H9 (cell line): ENCODE data around the gene NGFR. TPM values are rescaled to one million over a fixed set of nuclear protein-coding genes. Genes with fewer than 3 reads are reported as not detected.

Source experiments
- DNase-seq: peaks from one replicate; pipeline ENCODE4 v3.0.0-alpha.2; 2017
- H2AFZ ChIP-seq: one replicate; pipeline ENCODE4 v1.6.1; 2013; ENCODE audit warnings: mild to moderate bottlenecking, low read length, control low read depth, moderate library complexity
- H2AK5ac ChIP-seq: 2 replicates; pipeline ENCODE4 v1.6.1; 2013; ENCODE audit warnings: low read length, control low read depth, mixed read lengths; ENCODE audit not compliant: insufficient read length
- H2BK120ac ChIP-seq: one replicate; pipeline ENCODE4 v1.6.1; 2013; ENCODE audit warnings: low read depth, mild to moderate bottlenecking, low read length, control low read depth, inconsistent platforms; ENCODE audit not compliant: poor library complexity, severe bottlenecking
- H2BK12ac ChIP-seq: 2 replicates; pipeline ENCODE4 v1.6.1; 2013; ENCODE audit warnings: low read length, control low read depth, mixed read lengths, low read depth; ENCODE audit not compliant: insufficient read length
- H2BK15ac ChIP-seq: 2 replicates; pipeline ENCODE4 v1.6.1; 2013; ENCODE audit warnings: low read depth, low read length, control low read depth
- H2BK20ac ChIP-seq: one replicate; pipeline ENCODE4 v1.6.1; 2013; ENCODE audit warnings: low read depth, mild to moderate bottlenecking, low read length, control low read depth, inconsistent platforms; ENCODE audit not compliant: poor library complexity, severe bottlenecking
- H2BK5ac ChIP-seq: 2 replicates; pipeline ENCODE4 v1.6.1; 2013; ENCODE audit warnings: low read length, control low read depth, mixed read lengths; ENCODE audit not compliant: insufficient read length
- H3K14ac ChIP-seq: 2 replicates; pipeline ENCODE4 v1.6.1; 2013; ENCODE audit warnings: low read length, control low read depth; ENCODE audit not compliant: insufficient read depth
- H3K18ac ChIP-seq: 2 replicates; pipeline ENCODE4 v1.6.1; 2013; ENCODE audit warnings: low read depth, mild to moderate bottlenecking, mixed read lengths, low read length, control low read depth; ENCODE audit not compliant: insufficient read length
- H3K23ac ChIP-seq: 2 replicates; pipeline ENCODE4 v1.6.1; 2013; ENCODE audit warnings: low read length, control low read depth, mixed read lengths, low read depth; ENCODE audit not compliant: insufficient read length
- H3K23me2 ChIP-seq: 2 replicates; pipeline ENCODE4 v1.6.1; 2013; ENCODE audit warnings: low read depth, mild to moderate bottlenecking, mixed read lengths, low read length, control low read depth; ENCODE audit not compliant: insufficient read length, poor library complexity, severe bottlenecking
- H3K27ac ChIP-seq: 2 replicates; pipeline ENCODE4 v1.5.1; 2013; ENCODE audit warnings: low read length, control low read depth, mixed read lengths, low read depth; ENCODE audit not compliant: insufficient read length
- H3K27me3 ChIP-seq: 2 replicates; pipeline ENCODE4 v1.6.1; 2013; ENCODE audit warnings: low read length, control low read depth, inconsistent platforms; ENCODE audit not compliant: insufficient read depth
- H3K4ac ChIP-seq: 2 replicates; pipeline ENCODE4 v1.6.1; 2013; ENCODE audit warnings: low read depth, mild to moderate bottlenecking, control low read depth, inconsistent platforms, low read length, moderate library complexity
- H3K4me1 ChIP-seq: 2 replicates; pipeline ENCODE4 v1.6.1; 2013; ENCODE audit warnings: low read length, control low read depth, inconsistent platforms; ENCODE audit not compliant: insufficient read depth
- H3K4me2 ChIP-seq: 2 replicates; pipeline ENCODE4 v1.6.1; 2013; ENCODE audit warnings: low read length, control low read depth, mixed read lengths; ENCODE audit not compliant: insufficient read length, insufficient read depth
- H3K56ac ChIP-seq: 2 replicates; pipeline ENCODE4 v1.6.1; 2013; ENCODE audit warnings: low read depth, mild to moderate bottlenecking, mixed read lengths, low read length, control low read depth; ENCODE audit not compliant: insufficient read length
- H3K79me1 ChIP-seq: 2 replicates; pipeline ENCODE4 v1.6.1; 2013; ENCODE audit warnings: low read depth, mild to moderate bottlenecking, moderate library complexity, low read length, control low read depth, inconsistent platforms; ENCODE audit not compliant: insufficient read depth, poor library complexity, severe bottlenecking
- H3K79me2 ChIP-seq: 2 replicates; pipeline ENCODE4 v1.6.1; 2013; ENCODE audit warnings: low read length, control low read depth, inconsistent platforms; ENCODE audit not compliant: insufficient read depth
- H3K9ac ChIP-seq: 2 replicates; pipeline ENCODE4 v1.6.1; 2013; ENCODE audit warnings: low read length, control low read depth, mixed read lengths; ENCODE audit not compliant: insufficient read length; ENCODE audit errors: extremely low read depth
- H3K9me3 ChIP-seq: one replicate; pipeline ENCODE4 v1.6.1; 2013; ENCODE audit warnings: low read depth, low read length, inconsistent platforms; ENCODE audit not compliant: control insufficient read depth
- H3T11ph ChIP-seq: one replicate; pipeline ENCODE4 v1.6.1; 2013; ENCODE audit warnings: mild to moderate bottlenecking, low read length, control low read depth, inconsistent platforms
- H4K20me1 ChIP-seq: one replicate; pipeline ENCODE4 v1.6.1; 2013; ENCODE audit not compliant: control insufficient read depth, insufficient read length, insufficient read depth
- H4K5ac ChIP-seq: 2 replicates; pipeline ENCODE4 v1.6.1; 2013; ENCODE audit warnings: low read depth, mild to moderate bottlenecking, mixed read lengths, low read length, control low read depth; ENCODE audit not compliant: insufficient read length
- H4K8ac ChIP-seq: replicated peaks from 2 replicates; pipeline ENCODE4 v1.6.1; 2013; ENCODE audit warnings: low read length, control low read depth, mixed read lengths, low read depth; ENCODE audit not compliant: insufficient read length
- H4K91ac ChIP-seq: 2 replicates; pipeline ENCODE4 v1.6.1; 2013; ENCODE audit warnings: low read depth, mild to moderate bottlenecking, moderate library complexity, mixed read lengths, low read length, control low read depth; ENCODE audit not compliant: insufficient read length
- H3K27ac Mint-ChIP-seq, 3 experiments: 2 replicates in 2 of 3; 3 replicates in 1 of 3; pipeline ENCODE4 v1.8.0; 2020 to 2021; ENCODE audit warnings: mixed read lengths in 3 of 3, mild to moderate bottlenecking in 1 of 3, moderate library complexity in 1 of 3
- H3K27me3 Mint-ChIP-seq: 2 replicates; pipeline ENCODE4 v1.8.0; 2021; ENCODE audit warnings: low read depth, mild to moderate bottlenecking, moderate library complexity, mixed read lengths
- H3K36me3 Mint-ChIP-seq, 3 experiments: 2 replicates in 2 of 3; 3 replicates in 1 of 3; pipeline ENCODE4 v1.8.0; 2020 to 2021; ENCODE audit warnings: low read depth in 3 of 3, mixed read lengths in 3 of 3; ENCODE audit not compliant: insufficient read depth in 1 of 3
- H3K4me1 Mint-ChIP-seq, 2 experiments: 2 replicates each; pipeline ENCODE4 v1.8.0; 2020; ENCODE audit warnings: mixed read lengths in 2 of 2
- H3K4me3 Mint-ChIP-seq, 2 experiments: 2 replicates in 1 of 2; 3 replicates in 1 of 2; pipeline ENCODE4 v1.8.0; 2020 to 2021; ENCODE audit warnings: mild to moderate bottlenecking in 2 of 2, mixed read lengths in 2 of 2, moderate library complexity in 1 of 2
- H3K9me3 Mint-ChIP-seq, 2 experiments: 2 replicates in 1 of 2; 3 replicates in 1 of 2; pipeline ENCODE4 v1.8.0; 2020; ENCODE audit warnings: mild to moderate bottlenecking in 2 of 2, mixed read lengths in 2 of 2, moderate library complexity in 1 of 2
- CTCF ChIP-seq: fragments of 200-600 bp; sonication (generic); conservative IDR thresholded peaks from 3 replicates; pipeline ENCODE4 v1.8.0; 2021; ENCODE audit warnings: antibody characterized with exemption, mild to moderate bottlenecking
- WGBS: extraction: QIAGEN DNeasy Blood & Tissue Kit; methylation state at CpG from one replicate; pipeline ENCODE4 v1.1.7; 2013; ENCODE audit warnings: missing lambda C conversion rate, low lambda C conversion rate, mixed read lengths; ENCODE audit not compliant: insufficient read length; ENCODE audit errors: extremely low coverage; 5-methylcytosine and 5-hydroxymethylcytosine counted together
- total RNA-seq: library from RNA; stranded (reverse); gene quantifications from 2 replicates; pipeline ENCODE4 v1.2.1, GENCODE V29; 2021

The NGFR gene
- total RNA-seq, 1 experiment from 2014 or later = 9.6 TPM

GRCh38 chr17:49487183-49487582 lies 7.9 kb upstream of the NGFR start:
- Histone ChIP-seq H3K56ac (no peak overlapping the region), H3K9me3 (no peaks in the 10 kb centered on the region), H3K4me2 (no peak overlapping the region), H4K5ac (no peak overlapping the region), H3K4ac (no peak overlapping the region), H3T11ph (no peak overlapping the region), H3K4me1 (peaks cover 7% of the 10 kb centered on the region; the same call in 1 of the 2 replicates), H2BK12ac (no peak overlapping the region), H3K9ac (no peak overlapping the region), H3K79me1 (no peaks in the 10 kb centered on the region), H4K91ac (no peak overlapping the region), H3K27ac (no peak overlapping the region), H3K18ac (no peak overlapping the region), H4K20me1 (no peaks in the 10 kb centered on the region), H3K23me2 (no peaks in the 10 kb centered on the region), H3K79me2 (no peaks in the 10 kb centered on the region), H2BK120ac (no peak overlapping the region), H3K27me3 (no peaks in the 10 kb centered on the region), H2AK5ac (no peak overlapping the region), H4K8ac (no peak overlapping the region), H2BK20ac (no peak overlapping the region), H2BK15ac (no peak overlapping the region), H2BK5ac (no peak overlapping the region), H2AFZ (no peak overlapping the region), H3K23ac (no peak overlapping the region), H3K14ac (no peak overlapping the region)
- TF ChIP-seq CTCF = peak; percentile 38; the same call in 2 of the 3 replicates
- H3K9me3 Mint-ChIP-seq = no peaks in the 10 kb centered on the region
- H3K27ac Mint-ChIP-seq = no peak overlapping the region
- H3K4me3 Mint-ChIP-seq = no peak overlapping the region; a peak in 1 of 5 replicates
- no peaks in the 10 kb centered on the region; a peak in 1 of 7 replicates for H3K36me3 Mint-ChIP-seq
- no CpG with 5 or more reads among the region's 8 CpGs for WGBS
- peak; percentile 67 for DNase-seq
- peaks cover 51 to 72% of the 10 kb centered on the region in 2 experiments for H3K4me1 Mint-ChIP-seq
- peaks cover 44% of the 10 kb centered on the region for H3K27me3 Mint-ChIP-seq
